GM19025 (cell line): Measurements from ENCODE around the gene PRUNE1.

Source experiments
- ATAC-seq: cut with Tn5 transposase; IDR thresholded peaks from one replicate; pipeline ENCODE4 v1.9.1; 2021; ENCODE audit warnings: mild to moderate bottlenecking, low read depth, moderate library complexity; ENCODE audit not compliant: unreplicated experiment

PRUNE1 gene

GRCh38 chr1:151070474-151071276, 62.4 kb downstream of the PRUNE1 start, which contains the start of gene GABPB2:
TSS of gene GABPB2 (plus strand) at chr1:151070761. CDS start at chr1:151088190, 17,429 bp downstream.
- peak; percentile 69 for ATAC-seq

- ATAC-seq = no peak
Observed at GRCh38 chr1:151072224-151072623, 64.0 kb downstream of the PRUNE1 start.
